Measurements from ENCODE around the gene CLEC2D.
"Not testable (repeated sequence)": the region's sequence is repeated elsewhere in the genome, so short reads cannot be mapped to it uniquely, and the experiment has no call there.

Gene CLEC2D

DNA sequence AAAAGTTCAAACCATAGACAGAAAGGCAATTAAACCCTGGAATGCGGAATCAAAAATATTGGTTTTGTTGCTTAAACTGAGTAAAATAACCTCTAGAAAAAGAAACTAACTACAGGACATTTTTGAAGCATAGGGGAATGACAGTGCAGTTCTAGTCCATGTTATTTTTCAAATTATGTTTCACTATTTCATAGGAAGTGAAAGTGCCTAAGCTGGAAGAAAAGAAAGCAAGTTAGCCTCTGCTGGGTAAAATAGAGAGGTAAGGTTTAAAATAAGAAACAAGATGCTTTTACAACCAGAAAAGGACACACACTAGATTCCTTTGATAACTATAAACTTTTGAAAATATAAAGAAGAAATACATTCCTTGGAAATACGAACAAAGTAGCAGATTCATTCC is 62.3 kb downstream of the CLEC2D start:
- DNase-seq: no peak

DNA sequence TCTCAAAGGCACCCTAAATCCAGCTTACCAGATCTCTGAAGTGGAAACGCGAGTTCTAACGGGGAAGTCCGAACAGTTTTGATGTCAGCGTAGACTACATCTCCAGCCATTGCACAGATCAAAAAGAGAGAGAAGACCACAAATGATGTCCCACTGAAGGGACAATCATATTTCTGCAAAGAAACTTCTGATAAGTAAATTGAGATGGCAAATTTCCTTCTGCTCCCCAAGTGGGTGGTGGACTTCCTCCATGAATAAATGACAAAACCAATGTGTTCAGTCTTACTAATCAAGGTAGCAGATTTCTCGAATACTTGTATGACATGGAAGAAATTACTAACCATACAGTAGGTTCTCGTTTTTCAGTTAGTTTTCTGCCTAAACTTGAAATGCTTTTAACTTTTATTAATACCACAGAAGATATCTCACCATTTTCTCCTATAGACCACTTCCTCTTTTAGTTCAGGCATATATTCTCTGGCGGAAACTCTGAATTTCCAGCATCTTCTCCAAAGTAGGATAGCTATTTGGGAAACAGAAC is 63.5 kb downstream of the CLEC2D start, which contains the start of gene CLECL1:
CLECL1 (minus strand) TSS at position 177 of the 541 bp plus-strand sequence.
- DNase-seq: no peak

DNA sequence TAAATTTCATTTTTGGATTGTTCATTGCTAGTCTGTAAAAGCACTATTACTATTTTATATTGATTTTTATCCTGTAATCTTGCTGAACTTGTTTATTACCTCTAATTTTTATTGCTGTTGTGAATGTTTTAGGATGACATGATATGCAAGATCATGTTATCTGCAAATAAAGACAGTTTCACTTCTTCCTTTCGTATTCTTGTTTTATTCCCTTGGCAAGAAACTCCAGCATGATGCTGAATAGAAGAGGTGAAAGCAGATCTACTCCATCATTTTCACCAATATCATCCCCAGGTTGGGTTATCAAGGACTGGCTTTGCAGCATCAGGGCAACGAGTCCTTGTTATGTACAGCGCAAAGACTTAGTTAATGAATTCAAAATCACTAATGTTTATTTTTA is 66.1 kb downstream of the CLEC2D start:
- no peak for DNase-seq

DNA sequence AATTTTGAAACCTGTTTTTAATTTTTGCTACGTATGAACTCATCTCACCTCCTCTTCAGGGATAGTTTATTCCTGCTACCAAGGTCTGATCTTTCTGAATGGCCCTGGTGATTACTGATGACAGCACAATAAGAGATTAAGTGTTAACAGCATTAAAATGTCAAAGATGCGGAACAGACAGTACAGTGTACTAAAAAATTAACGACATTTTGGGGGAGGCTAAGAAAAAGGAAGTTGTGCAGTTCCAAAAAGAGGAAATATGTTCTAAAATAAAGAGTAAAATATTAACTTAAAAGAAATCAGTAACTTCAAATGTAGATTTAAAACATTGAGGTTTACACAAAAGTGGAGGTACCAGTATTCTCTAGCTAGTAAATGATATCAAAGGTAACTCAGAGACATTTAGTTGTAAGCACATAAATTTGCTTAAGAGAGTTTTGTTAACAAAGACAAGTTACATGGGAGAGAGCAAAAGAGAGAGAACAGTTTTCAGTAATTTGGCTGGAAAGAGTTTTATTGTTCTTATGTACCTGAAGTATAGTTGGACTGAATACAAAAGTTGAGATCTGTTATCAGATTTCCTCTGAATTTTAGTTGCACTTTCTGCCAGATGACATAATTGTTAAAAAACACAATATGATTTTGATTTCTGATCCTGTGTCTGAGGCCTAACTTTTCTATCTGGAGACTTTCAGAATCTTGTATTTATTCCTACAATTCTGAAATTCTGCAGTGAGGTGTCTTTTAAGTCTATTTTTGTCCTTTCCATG is 67.6 kb downstream of the CLEC2D start:
- no peak for DNase-seq

DNA sequence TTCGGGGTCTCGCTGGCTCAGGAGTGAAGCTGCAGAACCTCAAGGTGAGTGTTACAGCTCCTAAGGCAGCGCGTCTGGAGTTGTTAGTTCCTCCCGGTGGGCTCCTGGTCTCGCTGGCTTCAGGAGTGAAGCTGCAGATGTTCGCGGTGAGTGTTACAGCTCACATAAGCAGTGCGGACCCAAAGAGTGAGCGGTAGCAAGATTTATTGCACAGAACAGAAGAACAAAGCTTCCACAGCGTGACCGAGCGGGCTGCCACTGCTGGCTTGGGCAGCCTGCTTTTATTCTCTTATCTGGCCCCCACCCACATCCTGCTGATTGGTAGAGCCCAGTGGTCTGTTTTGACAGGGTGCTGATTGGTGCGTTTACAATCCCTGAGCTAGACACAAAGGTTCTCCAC is 69.4 kb downstream of the CLEC2D start:
- DNase-seq: not testable (repeated sequence)

DNA sequence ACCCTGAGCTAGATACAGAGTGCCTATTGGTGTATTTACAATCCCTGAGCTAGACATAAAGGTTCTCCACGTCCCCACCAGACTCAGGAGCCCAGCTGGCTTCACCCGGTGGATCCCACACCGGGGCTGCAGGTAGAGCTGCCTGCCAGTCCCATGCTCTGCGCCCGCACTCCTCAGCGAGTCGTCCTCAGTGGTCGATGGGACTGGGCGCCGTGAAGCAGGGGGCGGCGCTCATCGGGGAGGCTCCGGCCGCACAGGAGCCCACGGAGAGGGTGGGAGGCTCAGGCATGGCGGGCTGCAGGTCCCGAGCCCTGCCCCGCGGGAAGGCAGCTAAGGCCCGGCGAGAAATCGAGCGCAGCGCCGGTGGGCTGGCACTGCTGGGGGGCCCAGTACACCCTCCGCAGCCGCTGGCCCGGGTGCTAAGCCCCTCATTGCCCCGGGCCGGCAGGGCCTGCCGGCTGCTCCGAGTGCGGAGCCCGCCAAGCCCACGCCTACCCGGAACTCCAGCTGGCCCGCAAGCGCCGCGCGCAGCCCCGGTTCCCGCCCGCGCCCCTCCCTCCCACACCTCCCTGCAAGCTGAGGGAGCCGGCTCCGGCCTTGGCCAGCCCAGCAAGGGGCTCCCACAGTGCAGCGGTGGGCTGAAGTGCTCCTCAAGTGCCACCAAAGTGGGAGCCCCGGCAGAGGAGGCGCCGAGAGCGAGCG is 70.0 kb downstream of the CLEC2D start:
- not testable (repeated sequence) for DNase-seq

DNA sequence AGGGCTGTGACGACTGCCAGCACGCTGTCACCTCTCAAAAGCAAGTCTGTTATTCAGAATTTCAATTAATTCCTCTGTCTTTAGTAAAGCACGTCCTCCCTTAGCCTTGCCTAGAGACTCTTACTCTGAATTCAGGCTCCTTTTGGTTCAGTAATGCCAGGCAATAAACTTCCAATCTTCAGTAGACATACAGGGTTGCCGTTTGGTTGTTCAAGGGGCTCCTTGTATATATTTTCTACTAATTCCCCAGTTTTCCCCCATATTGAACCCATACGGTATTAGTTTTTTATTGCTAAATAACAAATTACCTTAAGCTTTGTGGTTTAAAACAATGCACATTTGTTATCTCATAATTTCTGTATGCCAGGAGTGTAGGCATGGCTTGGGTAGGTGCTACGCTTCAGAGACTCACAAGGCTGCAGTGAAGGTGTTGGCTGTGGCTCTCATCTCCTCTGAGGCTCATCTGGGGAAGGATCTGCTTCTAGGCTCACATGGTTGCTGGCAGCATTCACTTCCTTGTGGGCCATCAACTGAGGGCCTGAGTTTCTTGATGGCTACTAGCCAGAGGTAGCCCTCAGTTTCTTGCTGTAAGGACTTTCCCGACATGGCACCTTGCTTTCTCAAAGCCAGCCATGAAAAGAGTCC is 70.7 kb downstream of the CLEC2D start:
- DNase-seq: no peak

DNA sequence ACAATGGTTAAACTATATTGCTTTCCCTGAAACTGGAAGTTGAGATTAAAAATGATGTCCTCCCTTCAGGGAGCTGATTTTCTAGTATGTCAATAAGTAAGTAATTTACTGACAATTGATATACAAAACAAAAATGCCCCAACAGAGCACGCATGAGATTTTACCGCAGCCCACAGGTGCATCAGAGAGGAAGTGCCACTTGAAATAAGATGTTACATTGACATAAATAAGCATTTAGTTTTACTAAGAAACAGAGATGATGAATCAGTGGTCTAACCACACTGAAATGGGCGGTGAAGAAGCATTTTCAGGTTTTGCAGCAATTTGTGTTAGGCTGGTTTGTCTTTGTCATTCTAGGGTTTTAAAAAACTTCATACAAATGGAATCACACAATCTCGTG is 72.2 kb downstream of the CLEC2D start:
- no peak for DNase-seq

DNA sequence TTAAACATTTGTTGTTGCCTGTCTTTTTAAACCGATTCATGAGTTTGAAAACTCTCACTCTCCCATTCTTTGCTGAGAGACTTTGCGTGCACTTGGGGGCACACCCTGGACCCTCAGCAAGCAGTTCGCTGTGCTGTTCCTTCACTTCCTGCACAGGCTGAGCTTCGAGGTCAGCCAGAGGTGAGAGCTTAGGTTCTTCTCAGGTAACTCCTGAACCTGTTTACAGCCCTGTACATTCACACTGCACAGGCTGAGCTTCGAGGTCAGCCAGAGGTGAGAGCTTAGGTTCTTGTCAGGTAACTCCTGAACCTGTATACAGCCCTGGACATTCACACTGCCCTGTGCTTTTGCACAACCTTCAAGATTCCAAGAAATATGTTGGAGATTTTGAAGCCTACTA is 73.1 kb downstream of the CLEC2D start:
- no peak for DNase-seq

DNA sequence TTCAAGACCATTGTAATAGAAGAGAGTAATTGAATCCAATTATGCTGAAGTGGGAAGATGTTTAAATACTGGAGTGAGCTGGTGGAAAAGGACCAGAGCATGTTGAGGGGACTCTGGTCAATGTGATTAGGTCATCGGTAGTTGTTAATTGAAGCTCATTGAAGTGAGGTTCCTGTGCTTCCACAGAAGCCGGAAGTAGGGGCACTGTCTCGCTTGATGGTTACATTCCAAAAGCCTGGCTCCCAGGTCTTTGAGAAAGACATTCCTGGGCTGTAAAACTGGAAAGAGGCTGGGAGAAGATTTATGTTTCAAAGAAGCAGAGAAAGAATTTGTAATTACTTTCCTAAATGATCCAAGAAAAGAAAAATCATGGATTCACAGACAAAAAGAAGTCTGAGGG is 75.7 kb downstream of the CLEC2D start:
- no peak for DNase-seq
